GM12872 (cell line): ENCODE data around the gene RASAL3.

ENCODE experiments used
- TF ChIP-seq, protein P1 (sequence below): IDR thresholded peaks from 3 replicates; pipeline ENCODE4 v1.5.1; 2011; ENCODE audit warnings: low read depth, mild to moderate bottlenecking, low read length, moderate library complexity; ENCODE audit not compliant: insufficient read depth

Gene RASAL3

DNA sequence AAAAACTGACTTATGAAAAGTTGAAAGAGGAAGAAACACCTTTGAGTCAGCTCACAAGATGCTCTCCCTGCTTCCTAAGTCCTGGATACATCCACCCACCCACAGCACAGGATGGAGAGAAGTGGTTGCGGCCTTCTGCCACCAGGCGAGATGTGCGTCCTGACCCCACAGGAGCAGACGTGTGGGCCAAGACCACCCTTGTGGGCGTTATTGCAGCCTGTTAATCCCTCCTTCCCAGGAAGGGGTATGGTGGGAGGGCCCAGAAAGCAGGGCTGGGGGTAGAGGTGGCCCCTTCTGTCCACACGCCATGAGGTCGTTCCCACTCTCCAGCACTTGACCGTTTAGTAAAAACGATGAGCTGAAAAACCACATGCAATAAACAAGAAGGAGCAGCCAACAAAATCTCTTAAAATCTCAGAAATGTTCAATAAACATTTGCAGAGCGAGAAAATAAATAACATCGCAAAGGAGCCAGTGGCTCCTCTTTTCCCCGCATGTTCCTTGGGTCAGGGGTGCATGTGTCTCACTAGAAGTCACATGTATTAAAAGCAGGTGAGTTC lies 43.1 kb downstream of the RASAL3 start:
- TF ChIP-seq, protein P1, sequence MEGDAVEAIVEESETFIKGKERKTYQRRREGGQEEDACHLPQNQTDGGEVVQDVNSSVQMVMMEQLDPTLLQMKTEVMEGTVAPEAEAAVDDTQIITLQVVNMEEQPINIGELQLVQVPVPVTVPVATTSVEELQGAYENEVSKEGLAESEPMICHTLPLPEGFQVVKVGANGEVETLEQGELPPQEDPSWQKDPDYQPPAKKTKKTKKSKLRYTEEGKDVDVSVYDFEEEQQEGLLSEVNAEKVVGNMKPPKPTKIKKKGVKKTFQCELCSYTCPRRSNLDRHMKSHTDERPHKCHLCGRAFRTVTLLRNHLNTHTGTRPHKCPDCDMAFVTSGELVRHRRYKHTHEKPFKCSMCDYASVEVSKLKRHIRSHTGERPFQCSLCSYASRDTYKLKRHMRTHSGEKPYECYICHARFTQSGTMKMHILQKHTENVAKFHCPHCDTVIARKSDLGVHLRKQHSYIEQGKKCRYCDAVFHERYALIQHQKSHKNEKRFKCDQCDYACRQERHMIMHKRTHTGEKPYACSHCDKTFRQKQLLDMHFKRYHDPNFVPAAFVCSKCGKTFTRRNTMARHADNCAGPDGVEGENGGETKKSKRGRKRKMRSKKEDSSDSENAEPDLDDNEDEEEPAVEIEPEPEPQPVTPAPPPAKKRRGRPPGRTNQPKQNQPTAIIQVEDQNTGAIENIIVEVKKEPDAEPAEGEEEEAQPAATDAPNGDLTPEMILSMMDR = no peak

DNA sequence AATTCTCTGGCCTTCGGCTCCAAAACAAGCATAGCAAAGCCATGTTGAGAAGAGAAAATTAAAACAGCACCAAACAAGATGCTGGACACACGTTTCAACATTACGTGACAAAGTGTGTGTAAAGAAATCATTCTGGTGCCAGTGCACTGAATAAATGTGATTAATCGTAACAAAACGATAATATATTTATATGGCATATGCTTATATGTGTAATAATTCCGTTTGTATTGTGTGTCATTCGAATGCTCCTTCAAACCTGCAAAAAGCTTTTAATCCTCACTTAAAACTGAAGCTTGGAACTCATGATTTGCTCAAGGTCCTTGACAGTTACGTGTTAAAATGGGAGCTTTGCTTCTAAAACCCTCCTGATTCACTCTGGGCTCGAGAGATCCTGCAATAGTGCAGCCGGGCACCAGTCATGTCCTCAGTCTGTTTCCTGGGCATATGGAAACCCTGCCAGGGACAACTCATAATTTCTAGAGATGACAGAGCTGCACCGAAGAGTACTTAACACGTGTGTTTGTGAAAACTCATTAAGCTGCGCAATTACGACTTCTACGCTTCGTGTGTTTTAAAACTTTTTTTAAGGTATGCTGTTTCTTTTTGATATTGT lies 44.8 kb downstream of the RASAL3 start:
- TF ChIP-seq, protein P1 = no peak

DNA sequence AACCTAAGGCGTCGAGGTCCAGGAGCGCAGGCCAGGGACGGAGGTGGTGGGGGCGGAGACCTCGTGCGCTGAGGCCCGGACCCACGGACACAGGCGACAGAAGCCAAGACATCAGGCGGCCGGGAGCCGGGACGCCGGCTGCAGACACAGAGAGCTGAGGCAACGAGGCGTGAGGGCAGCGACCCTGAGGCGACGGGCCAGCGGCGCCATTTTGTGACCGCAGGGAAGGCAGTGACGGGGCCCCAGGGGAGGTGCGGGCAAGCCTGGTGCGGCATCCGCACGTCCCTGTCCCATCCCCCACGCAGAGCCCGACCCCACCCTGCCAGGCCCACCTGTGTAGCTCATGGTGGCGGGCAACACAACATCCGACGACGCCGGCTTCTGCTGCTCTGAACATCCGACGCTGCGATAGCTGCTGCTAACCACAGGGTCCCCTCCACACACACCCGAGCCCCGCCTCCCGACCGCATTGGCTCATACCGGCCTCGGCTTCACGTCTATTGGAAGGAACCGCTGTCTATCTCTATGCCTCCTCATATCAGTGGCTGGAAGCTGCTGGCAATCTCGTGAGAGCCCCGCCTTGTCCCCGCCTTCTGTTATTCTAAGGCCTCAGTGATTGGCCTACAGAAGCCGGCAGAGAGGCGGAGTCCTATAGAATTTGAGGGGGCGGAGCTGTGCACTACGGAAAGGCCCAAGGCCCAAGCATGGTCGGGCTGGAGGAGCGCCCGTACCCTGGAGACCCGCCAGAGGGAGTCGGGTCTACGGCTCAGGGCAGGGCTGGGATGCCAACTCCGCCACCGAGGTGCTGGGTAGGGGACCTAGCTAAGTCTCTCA lies 45.5 kb downstream of the RASAL3 start, which contains the start of gene AKAP8L:
Gene AKAP8L, minus strand, starts transcription at position 410 of the 834 bp plus-strand sequence. Its CDS starts 65 bp downstream, at position 345.
- TF ChIP-seq, protein P1 = peak; percentile 86

DNA sequence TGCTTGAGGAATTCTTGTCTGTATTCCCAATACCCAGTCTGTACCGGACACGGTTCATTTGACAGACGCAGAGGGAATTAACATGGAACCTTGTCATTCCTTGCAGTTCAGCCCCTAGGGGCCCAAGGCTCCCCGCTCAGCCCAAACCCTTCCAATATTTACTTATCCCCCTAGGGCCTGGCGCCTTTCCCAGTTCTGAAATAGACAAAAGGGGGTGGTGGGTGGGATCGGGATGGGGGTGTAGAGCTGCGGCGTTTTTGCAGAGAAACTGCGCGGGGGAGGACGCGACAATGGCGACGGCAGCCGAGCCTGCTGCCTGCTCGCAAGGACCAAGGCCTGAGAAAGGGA lies 46.1 kb downstream of the RASAL3 start:
- TF ChIP-seq, protein P1 = no peak

DNA sequence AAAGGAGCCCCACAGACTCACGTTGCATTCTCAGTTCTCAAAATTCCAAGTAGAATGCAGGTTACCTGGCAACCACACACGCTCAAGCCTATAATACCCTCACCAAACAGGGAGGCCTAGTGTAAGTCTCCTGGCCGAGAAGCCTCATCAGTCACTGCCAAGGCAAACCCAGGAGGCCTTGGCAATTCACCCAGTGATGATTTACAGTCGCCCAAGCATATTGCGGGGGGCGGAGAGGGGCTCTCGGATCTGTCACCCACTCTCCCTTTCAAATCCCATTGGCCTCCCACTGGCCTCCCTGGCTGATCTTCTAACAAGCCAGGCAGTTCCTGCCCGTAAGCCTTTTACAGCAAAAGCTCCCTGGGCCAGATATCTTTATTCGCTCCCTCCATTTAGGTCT lies 46.6 kb downstream of the RASAL3 start:
- TF ChIP-seq, protein P1 = no peak

DNA sequence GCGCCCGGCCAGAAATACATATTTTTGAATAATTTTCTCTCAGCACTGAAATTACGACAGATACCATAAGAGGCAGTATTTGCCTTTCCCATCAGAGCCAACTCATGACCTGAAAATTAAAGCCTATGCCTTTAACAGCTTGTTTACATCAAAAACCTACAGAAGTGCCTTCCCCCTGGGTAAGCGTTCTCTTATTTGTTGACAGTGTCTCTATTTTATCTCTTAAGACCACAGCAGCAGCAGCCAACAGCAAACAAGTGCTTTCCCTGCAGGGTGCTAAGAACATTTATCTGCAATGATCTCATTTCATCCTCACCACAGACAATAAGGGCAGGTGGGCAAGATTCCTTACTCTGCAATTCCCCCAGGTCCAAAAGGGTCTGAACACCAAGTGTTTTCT lies 51.5 kb downstream of the RASAL3 start:
- TF ChIP-seq, protein P1 = no peak

DNA sequence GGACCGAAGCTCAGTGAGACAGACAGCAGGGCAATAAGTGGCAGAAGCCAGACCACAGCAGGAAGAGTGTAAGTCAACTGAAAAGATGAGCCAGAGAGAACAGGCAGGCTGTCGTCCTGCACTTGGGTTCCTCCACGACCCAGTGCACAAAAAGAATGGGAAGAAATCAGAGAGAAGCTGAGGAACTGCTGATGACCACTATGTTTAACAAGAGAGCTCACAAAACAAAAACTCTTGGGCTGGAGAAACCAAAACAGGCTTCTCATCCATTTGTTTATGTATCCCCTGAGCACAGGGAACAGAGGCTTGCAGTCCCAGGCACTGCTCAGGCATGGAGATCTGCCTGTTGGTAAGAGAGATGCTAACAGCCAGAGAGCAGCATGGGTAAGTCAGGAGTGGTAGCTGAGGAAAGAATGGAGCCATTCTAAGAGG lies 59.5 kb downstream of the RASAL3 start:
- TF ChIP-seq, protein P1 = no peak
